ENCODE results near the gene HLA-DPA1.
A peak's percentile ranks its signal among the peaks of the same experiment; 100 is the strongest.

Gene HLA-DPA1

DNA sequence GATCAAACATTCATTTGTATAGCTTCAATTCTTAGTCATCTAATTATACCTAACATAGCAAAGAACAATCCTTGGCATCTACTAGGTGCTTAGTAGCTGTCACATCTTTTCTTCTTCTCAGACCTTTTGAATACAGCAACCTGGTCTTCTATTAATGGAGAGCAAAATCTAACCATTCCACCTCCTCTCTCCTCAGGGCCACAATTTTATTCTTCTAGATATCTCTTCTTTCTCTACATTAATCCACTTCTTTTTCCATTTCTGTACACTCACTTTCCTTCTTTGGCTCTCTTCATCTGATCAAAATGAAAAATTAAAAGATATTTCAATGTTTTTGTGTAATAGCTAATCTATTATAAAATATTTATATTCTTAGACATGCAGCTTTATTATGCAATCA, 55.0 kb downstream of the HLA-DPA1 start:
- no peak for DNase-seq
- Mint-ChIP-seq H3K36me3 (ENCODE audit: low read depth) (no peaks in the 10 kb centered on the region), H3K27ac (no peak overlapping the region), H3K27me3 (ENCODE audit: low read depth, poor library complexity) (peaks cover 52% of the 10 kb centered on the region), H3K9me3 (no peaks in the 10 kb centered on the region), H3K4me3 (no peak overlapping the region), H3K4me1 (peaks cover 25% of the 10 kb centered on the region)
- TF ChIP-seq, protein P1, sequence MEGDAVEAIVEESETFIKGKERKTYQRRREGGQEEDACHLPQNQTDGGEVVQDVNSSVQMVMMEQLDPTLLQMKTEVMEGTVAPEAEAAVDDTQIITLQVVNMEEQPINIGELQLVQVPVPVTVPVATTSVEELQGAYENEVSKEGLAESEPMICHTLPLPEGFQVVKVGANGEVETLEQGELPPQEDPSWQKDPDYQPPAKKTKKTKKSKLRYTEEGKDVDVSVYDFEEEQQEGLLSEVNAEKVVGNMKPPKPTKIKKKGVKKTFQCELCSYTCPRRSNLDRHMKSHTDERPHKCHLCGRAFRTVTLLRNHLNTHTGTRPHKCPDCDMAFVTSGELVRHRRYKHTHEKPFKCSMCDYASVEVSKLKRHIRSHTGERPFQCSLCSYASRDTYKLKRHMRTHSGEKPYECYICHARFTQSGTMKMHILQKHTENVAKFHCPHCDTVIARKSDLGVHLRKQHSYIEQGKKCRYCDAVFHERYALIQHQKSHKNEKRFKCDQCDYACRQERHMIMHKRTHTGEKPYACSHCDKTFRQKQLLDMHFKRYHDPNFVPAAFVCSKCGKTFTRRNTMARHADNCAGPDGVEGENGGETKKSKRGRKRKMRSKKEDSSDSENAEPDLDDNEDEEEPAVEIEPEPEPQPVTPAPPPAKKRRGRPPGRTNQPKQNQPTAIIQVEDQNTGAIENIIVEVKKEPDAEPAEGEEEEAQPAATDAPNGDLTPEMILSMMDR (IDR thresholded peaks at IDR 0.05) = no peak

DNA sequence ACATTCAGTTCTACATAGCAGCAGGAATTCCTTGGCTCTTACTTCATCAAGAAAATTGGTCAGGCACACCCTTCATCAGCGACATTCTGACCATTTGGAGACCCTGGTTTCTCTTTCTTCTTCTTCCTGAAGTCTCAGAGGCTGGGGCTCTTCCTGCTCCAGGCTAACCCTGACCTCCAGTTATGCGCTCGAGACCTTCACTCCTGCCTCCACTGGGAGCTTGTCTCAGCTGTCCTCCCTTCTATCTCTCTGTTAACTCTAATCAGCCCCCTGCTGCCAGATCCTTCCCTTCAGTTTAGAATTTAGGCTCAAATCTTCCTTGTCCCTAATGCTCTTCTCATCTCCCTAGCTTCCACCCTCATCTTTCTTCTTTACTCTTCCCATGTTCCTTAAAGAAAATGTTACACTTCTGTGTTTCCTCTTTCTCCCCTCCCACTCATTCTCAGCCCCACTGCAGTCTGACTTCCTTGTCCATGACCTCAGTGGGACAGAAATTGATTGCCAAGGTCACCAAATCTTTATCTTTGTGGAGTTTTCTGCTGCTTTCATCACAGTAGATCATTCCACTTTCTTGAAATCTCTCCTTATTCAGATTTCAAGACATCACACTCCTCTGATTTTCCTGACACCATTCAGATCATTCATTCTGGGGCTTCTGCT, 55.6 kb downstream of the HLA-DPA1 start:
- Mint-ChIP-seq H3K27me3 (ENCODE audit: low read depth, poor library complexity) (peaks cover 54% of the 10 kb centered on the region), H3K4me1 (peaks cover 25% of the 10 kb centered on the region), H3K9me3 (no peaks in the 10 kb centered on the region), H3K27ac (no peak overlapping the region), H3K4me3 (no peak overlapping the region), H3K36me3 (ENCODE audit: low read depth) (no peaks in the 10 kb centered on the region)
- DNase-seq = no peak
- TF ChIP-seq, protein P1 (IDR thresholded peaks at IDR 0.05) = no peak

GRCh38 chr6:33017018-33017417, 56.4 kb downstream of the HLA-DPA1 start:
- no peaks in the 10 kb centered on the region for H3K9me3 Mint-ChIP-seq
- DNase-seq = no peak
- H3K4me1 Mint-ChIP-seq = peaks cover 25% of the 10 kb centered on the region
- no peaks in the 10 kb centered on the region for H3K36me3 Mint-ChIP-seq (ENCODE audit: low read depth)
- H3K27ac Mint-ChIP-seq = no peak overlapping the region
- TF ChIP-seq, protein P1 (IDR thresholded peaks at IDR 0.05) = no peak
- H3K27me3 Mint-ChIP-seq (ENCODE audit: low read depth, poor library complexity) = peaks cover 48% of the 10 kb centered on the region
- H3K4me3 Mint-ChIP-seq = no peak overlapping the region

GRCh38 chr6:33015798-33016197, 57.7 kb downstream of the HLA-DPA1 start:
- no peak overlapping the region for H3K4me3 Mint-ChIP-seq
- H3K9me3 Mint-ChIP-seq = no peaks in the 10 kb centered on the region
- no peaks in the 10 kb centered on the region for H3K36me3 Mint-ChIP-seq (ENCODE audit: low read depth)
- TF ChIP-seq, protein P1 (IDR thresholded peaks at IDR 0.05) = no peak
- no peak overlapping the region for H3K27ac Mint-ChIP-seq
- H3K4me1 Mint-ChIP-seq = peaks cover 25% of the 10 kb centered on the region
- peaks cover 48% of the 10 kb centered on the region for H3K27me3 Mint-ChIP-seq (ENCODE audit: low read depth, poor library complexity)
- DNase-seq = no peak

DNA sequence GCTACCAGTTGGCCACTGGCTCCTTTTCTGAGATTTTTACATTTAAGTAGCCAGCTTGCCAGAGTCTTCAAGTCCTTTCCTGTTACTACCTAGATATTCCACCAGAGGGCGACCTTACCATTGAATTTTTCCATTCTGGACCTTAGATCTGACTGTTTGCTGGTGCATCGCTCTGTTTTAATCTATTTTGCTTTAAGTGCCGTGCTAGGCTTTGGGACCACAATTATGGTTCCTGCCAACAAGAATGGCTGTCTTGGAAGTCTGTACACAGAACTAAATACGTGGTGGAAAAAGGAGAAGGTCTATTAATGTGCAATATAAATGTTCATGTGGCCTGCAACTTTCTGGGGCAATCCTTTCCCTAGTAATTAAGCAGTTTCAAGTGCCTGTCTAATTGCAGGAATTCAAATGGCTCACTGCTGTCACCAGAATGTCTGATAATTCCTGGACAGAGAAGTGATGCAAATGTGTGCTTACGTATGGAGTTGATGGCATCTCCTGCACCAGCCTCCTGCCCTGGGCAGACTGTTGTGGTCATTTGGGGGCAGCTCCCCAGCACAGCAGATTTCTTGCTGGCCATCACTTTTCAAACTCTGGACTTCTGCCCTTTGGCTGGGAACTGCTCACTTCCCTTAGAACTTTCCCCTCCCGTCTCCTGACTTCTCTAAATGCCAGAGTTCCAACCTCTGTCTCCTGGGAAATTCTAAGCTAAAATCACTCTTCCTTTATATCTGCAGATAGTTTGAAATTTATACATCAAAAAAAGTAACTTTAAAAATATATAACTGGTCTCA, 58.4 kb downstream of the HLA-DPA1 start:
- Mint-ChIP-seq H3K9me3 (no peaks in the 10 kb centered on the region), H3K4me1 (peaks cover 25% of the 10 kb centered on the region), H3K4me3 (no peak overlapping the region), H3K27me3 (ENCODE audit: low read depth, poor library complexity) (peaks cover 45% of the 10 kb centered on the region), H3K36me3 (ENCODE audit: low read depth) (no peaks in the 10 kb centered on the region), H3K27ac (no peak overlapping the region)
- TF ChIP-seq, protein P1 (IDR thresholded peaks at IDR 0.05) = peak; percentile 77
- DNase-seq = peak; percentile 45

Measured in nephron progenitor cell (in vitro differentiated cells).